Hematopoietic multipotent progenitor cell treated with erythropoietin and hydrocortisone succinate and interleukin-3 and kit ligand, for 17 days (in vitro differentiated cells): ENCODE results near the gene S1PR5.
"Not testable (repeated sequence)": the region's sequence is repeated elsewhere in the genome, so short reads cannot be mapped to it uniquely, and the experiment has no call there.

Experiments used
- DNase-seq: peaks from one replicate; pipeline ENCODE4 v3.0.0-alpha.2; 2015; ENCODE audit warnings: low spot score

The S1PR5 gene

GRCh38 chr19:10517361-10517759 is at the start of gene S1PR5:
Gene S1PR5 (minus strand): TSS chr19:10517447. CDS start chr19:10515011, 2,436 bp downstream.
- no peak for DNase-seq

- peak; percentile 53 for DNase-seq
Measured at GRCh38 chr19:10566658-10567410, 49.6 kb upstream of the S1PR5 start.

GRCh38 chr19:10566408-10566657 is 49.1 kb upstream of the S1PR5 start:
- DNase-seq, result no peak

- DNase-seq, result peak; percentile 100
Measured at GRCh38 chr19:10565567-10566407, 48.5 kb upstream of the S1PR5 start, which contains the start of gene KRI1. Gene KRI1 (minus strand): TSS chr19:10566010. CDS start chr19:10565999, 11 bp downstream.

GRCh38 chr19:10565028-10565566 is 47.9 kb upstream of the S1PR5 start:
- peak; percentile 71 for DNase-seq

- no peak for DNase-seq
Measured at GRCh38 chr19:10562609-10563008, 45.4 kb upstream of the S1PR5 start.

GRCh38 chr19:10560154-10560553 is 42.9 kb upstream of the S1PR5 start:
- DNase-seq, result no peak

- no peak for DNase-seq
Measured at GRCh38 chr19:10557603-10558197, 40.5 kb upstream of the S1PR5 start.

- no peak for DNase-seq
Measured at GRCh38 chr19:10555610-10555973, 38.3 kb upstream of the S1PR5 start.

GRCh38 chr19:10554760-10555609 is 37.7 kb upstream of the S1PR5 start:
- no peak for DNase-seq

GRCh38 chr19:10553943-10554381 is 36.7 kb upstream of the S1PR5 start:
- no peak for DNase-seq

GRCh38 chr19:10553087-10553667 is 35.9 kb upstream of the S1PR5 start:
- DNase-seq, result no peak

- DNase-seq, result no peak
Measured at GRCh38 chr19:10552510-10553053, 35.3 kb upstream of the S1PR5 start.

GRCh38 chr19:10551698-10552301 is 34.6 kb upstream of the S1PR5 start:
- peak; percentile 59 for DNase-seq

GRCh38 chr19:10551006-10551405 is 33.8 kb upstream of the S1PR5 start:
- DNase-seq, result not testable (repeated sequence)

GRCh38 chr19:10550336-10550735 is 33.1 kb upstream of the S1PR5 start:
- no peak for DNase-seq

GRCh38 chr19:10549733-10550132 is 32.5 kb upstream of the S1PR5 start:
- DNase-seq, result no peak

- DNase-seq, result no peak
Measured at GRCh38 chr19:10548746-10549276, 31.6 kb upstream of the S1PR5 start.

- DNase-seq, result no peak
Measured at GRCh38 chr19:10546817-10547216, 29.6 kb upstream of the S1PR5 start.

GRCh38 chr19:10544753-10545251 is 27.6 kb upstream of the S1PR5 start:
- peak; percentile 23 for DNase-seq
